Measurements from ENCODE around the gene ITLN1.

GRCh38 chr1:160858507-160858906 is 26.5 kb downstream of the ITLN1 start:
- TF ChIP-seq SUZ12 (IDR thresholded peaks at IDR 0.05; ENCODE audit: extremely low read depth, insufficient read depth, insufficient read length) (no peak), ZNF274 (IDR thresholded peaks at IDR 0.05; ENCODE audit: low read depth, low read length) (no peak)

Measured in NT2/D1 (cell line).